HUES6 (cell line): ENCODE data around the gene TDRD15.
"Not testable (repeated sequence)": the region's sequence is repeated elsewhere in the genome, so short reads cannot be mapped to it uniquely, and the experiment has no call there.

Experiments used
- H3K27ac ChIP-seq: 2 replicates; pipeline ENCODE4 v1.7.0; 2013; ENCODE audit warnings: low read depth, mild to moderate bottlenecking, low read length, inconsistent platforms
- H3K27me3 ChIP-seq: 2 replicates; pipeline ENCODE4 v1.6.1; 2013; ENCODE audit warnings: low read length; ENCODE audit not compliant: control insufficient read depth, insufficient read depth
- H3K36me3 ChIP-seq: 2 replicates; pipeline ENCODE4 v1.6.1; 2013; ENCODE audit warnings: low read length; ENCODE audit not compliant: control insufficient read depth, insufficient read depth
- H3K4me1 ChIP-seq: 2 replicates; pipeline ENCODE4 v1.6.1; 2013; ENCODE audit warnings: low read length; ENCODE audit not compliant: control insufficient read depth, insufficient read depth
- H3K4me3 ChIP-seq: 2 replicates; pipeline ENCODE4 v1.5.1; 2013; ENCODE audit warnings: low read depth, low read length
- H3K9ac ChIP-seq: one replicate; pipeline ENCODE4 v1.6.1; 2013; ENCODE audit warnings: mild to moderate bottlenecking, low read length
- H3K9me3 ChIP-seq: 2 replicates; pipeline ENCODE4 v1.6.1; 2013; ENCODE audit warnings: low read depth, low read length; ENCODE audit not compliant: control insufficient read depth, insufficient read depth

The TDRD15 gene

GRCh38 chr2:21148718-21149117, 24.9 kb downstream of the TDRD15 start:
- Histone ChIP-seq H3K27ac (no peak overlapping the region), H3K9ac (no peak overlapping the region), H3K36me3 (no peaks in the 10 kb centered on the region), H3K4me1 (no peaks in the 10 kb centered on the region), H3K4me3 (no peak overlapping the region), H3K27me3 (no peaks in the 10 kb centered on the region), H3K9me3 (no peaks in the 10 kb centered on the region)

GRCh38 chr2:21151234-21151633, 27.5 kb downstream of the TDRD15 start:
- not testable (repeated sequence) for H3K9me3 ChIP-seq, H3K36me3 ChIP-seq, H3K27ac ChIP-seq, H3K4me1 ChIP-seq, H3K27me3 ChIP-seq, H3K9ac ChIP-seq, H3K4me3 ChIP-seq

GRCh38 chr2:21155365-21156136, 31.8 kb downstream of the TDRD15 start:
- Histone ChIP-seq H3K36me3 (no peaks in the 10 kb centered on the region), H3K27ac (no peak overlapping the region), H3K9ac (no peak overlapping the region), H3K4me1 (no peaks in the 10 kb centered on the region), H3K9me3 (no peaks in the 10 kb centered on the region), H3K4me3 (no peak overlapping the region), H3K27me3 (no peaks in the 10 kb centered on the region)

GRCh38 chr2:21161122-21161521, 37.4 kb downstream of the TDRD15 start:
- H3K36me3 ChIP-seq = no peaks in the 10 kb centered on the region
- no peaks in the 10 kb centered on the region for H3K27me3 ChIP-seq
- H3K4me1 ChIP-seq = no peaks in the 10 kb centered on the region
- H3K4me3 ChIP-seq = no peak overlapping the region
- H3K27ac ChIP-seq = no peak overlapping the region
- no peaks in the 10 kb centered on the region for H3K9me3 ChIP-seq
- H3K9ac ChIP-seq = no peak overlapping the region

GRCh38 chr2:21161832-21162614, 38.3 kb downstream of the TDRD15 start:
- Histone ChIP-seq H3K4me1 (no peaks in the 10 kb centered on the region), H3K27me3 (no peaks in the 10 kb centered on the region), H3K4me3 (no peak overlapping the region), H3K9ac (no peak overlapping the region), H3K36me3 (no peaks in the 10 kb centered on the region), H3K27ac (no peak overlapping the region), H3K9me3 (no peaks in the 10 kb centered on the region)

GRCh38 chr2:21162615-21162878, 38.8 kb downstream of the TDRD15 start:
- Histone ChIP-seq H3K36me3 (no peaks in the 10 kb centered on the region), H3K27me3 (no peaks in the 10 kb centered on the region), H3K9me3 (no peaks in the 10 kb centered on the region), H3K9ac (no peak overlapping the region), H3K4me1 (no peaks in the 10 kb centered on the region), H3K4me3 (no peak overlapping the region), H3K27ac (no peak overlapping the region)

- Histone ChIP-seq H3K36me3 (no peaks in the 10 kb centered on the region), H3K27ac (no peak overlapping the region), H3K27me3 (no peaks in the 10 kb centered on the region)
Observed at GRCh38 chr2:21163213-21163612, 39.4 kb downstream of the TDRD15 start.

GRCh38 chr2:21165350-21165749, 41.6 kb downstream of the TDRD15 start:
- H3K27me3 ChIP-seq = no peaks in the 10 kb centered on the region
- no peaks in the 10 kb centered on the region for H3K9me3 ChIP-seq
- H3K36me3 ChIP-seq = no peaks in the 10 kb centered on the region
- H3K4me3 ChIP-seq = no peak overlapping the region
- H3K4me1 ChIP-seq = no peaks in the 10 kb centered on the region
- no peak overlapping the region for H3K9ac ChIP-seq
- no peak overlapping the region for H3K27ac ChIP-seq

More at GRCh38 chr2:21163213-21163612, 39.4 kb downstream of the TDRD15 start:
- H3K4me1 ChIP-seq = no peaks in the 10 kb centered on the region
- no peaks in the 10 kb centered on the region for H3K9me3 ChIP-seq
- no peak overlapping the region for H3K9ac ChIP-seq
- H3K4me3 ChIP-seq = no peak overlapping the region

GRCh38 chr2:21175895-21176646, 52.3 kb downstream of the TDRD15 start:
- Histone ChIP-seq H3K27ac (no peak overlapping the region), H3K9ac (no peak overlapping the region), H3K36me3 (no peaks in the 10 kb centered on the region), H3K27me3 (no peaks in the 10 kb centered on the region), H3K4me3 (no peak overlapping the region), H3K4me1 (no peaks in the 10 kb centered on the region), H3K9me3 (no peaks in the 10 kb centered on the region)

- 0 out of 2 replicates have a peak, but pooled peaks cover under 1% of the 10 kb centered on the region for H3K9me3 ChIP-seq
- H3K27ac ChIP-seq = no peak overlapping the region
- 0 out of 2 replicates have a peak, but pooled peaks cover 4% of the 10 kb centered on the region for H3K4me1 ChIP-seq
- no peaks in the 10 kb centered on the region for H3K36me3 ChIP-seq
- no peak overlapping the region for H3K9ac ChIP-seq
- no peak overlapping the region for H3K4me3 ChIP-seq
- H3K27me3 ChIP-seq = no peaks in the 10 kb centered on the region
Observed at GRCh38 chr2:21181957-21182356, 58.2 kb downstream of the TDRD15 start.

- Histone ChIP-seq H3K4me3 (no peak overlapping the region), H3K9me3 (0 out of 2 replicates have a peak, but pooled peaks cover 3% of the 10 kb centered on the region), H3K4me1 (0 out of 2 replicates have a peak, but pooled peaks cover 4% of the 10 kb centered on the region), H3K27me3 (no peaks in the 10 kb centered on the region), H3K27ac (no peak overlapping the region), H3K36me3 (no peaks in the 10 kb centered on the region), H3K9ac (no peak overlapping the region)
Observed at GRCh38 chr2:21183306-21183705, 59.5 kb downstream of the TDRD15 start.
